Neural cell (in vitro differentiated cells): ENCODE data around the gene TDRKH. TPM values are rescaled to one million over a fixed set of nuclear protein-coding genes. Genes with fewer than 3 reads are reported as not detected.

ENCODE experiments used
- H2AFZ ChIP-seq: fragments of 200-600, 300-800 bp; sonication (generic), shearing (Covaris generic); 2 replicates; pipeline ENCODE4 v1.6.0; 2014; ENCODE audit warnings: low read depth, mild to moderate bottlenecking, antibody characterized with exemption, low read length, moderate library complexity
- H3F3A ChIP-seq: fragments of 200-600 bp; shearing (Covaris generic); 2 replicates; pipeline ENCODE4 v1.6.1; 2016; ENCODE audit warnings: mild to moderate bottlenecking, moderate library complexity, mixed read lengths, antibody characterized with exemption, low read length; ENCODE audit not compliant: insufficient read depth, poor library complexity, severe bottlenecking
- H3K27ac ChIP-seq: fragments of 200-600, 300-800 bp; sonication (generic), shearing (Covaris generic); 2 replicates; pipeline ENCODE4 v1.5.1; 2014; ENCODE audit warnings: mild to moderate bottlenecking, low read length, moderate library complexity
- H3K27me3 ChIP-seq: fragments of 300-800, 200-600 bp; sonication (generic), shearing (Covaris generic); 2 replicates; pipeline ENCODE4 v1.6.0; 2014; ENCODE audit warnings: mild to moderate bottlenecking, low read depth, low read length, moderate library complexity; ENCODE audit not compliant: insufficient read depth
- H3K36me3 ChIP-seq: fragments of 300-800, 200-600 bp; sonication (generic), shearing (Covaris generic); 2 replicates; pipeline ENCODE4 v1.5.1; 2014; ENCODE audit warnings: mild to moderate bottlenecking, antibody characterized with exemption, low read length, moderate library complexity; ENCODE audit not compliant: insufficient read depth
- H3K4me2 ChIP-seq: fragments of 300-800, 200-600 bp; sonication (generic), shearing (Covaris generic); 2 replicates; pipeline ENCODE4 v1.6.0; 2014; ENCODE audit warnings: mild to moderate bottlenecking, low read length
- H3K4me3 ChIP-seq: fragments of 300-800, 200-600 bp; sonication (generic), shearing (Covaris generic); 2 replicates; pipeline ENCODE4 v1.5.1; 2014; ENCODE audit warnings: mild to moderate bottlenecking, low read length, moderate library complexity
- H3K79me2 ChIP-seq: fragments of 200-600 bp; shearing (Covaris generic); replicated peaks from 2 replicates; pipeline ENCODE4 v1.6.0; 2014; ENCODE audit warnings: mild to moderate bottlenecking, low read length, moderate library complexity; ENCODE audit not compliant: insufficient read depth
- H3K9ac ChIP-seq: fragments of 300-800, 200-600 bp; sonication (generic), shearing (Covaris generic); 2 replicates; pipeline ENCODE4 v1.6.1; 2016; ENCODE audit warnings: mild to moderate bottlenecking, low read length, mixed read lengths
- H3K9me2 ChIP-seq: fragments of 200-600 bp; shearing (Covaris generic); 2 replicates; pipeline ENCODE4 v1.6.1; 2016; ENCODE audit warnings: mild to moderate bottlenecking, low read length, mixed read lengths; ENCODE audit not compliant: insufficient read depth
- H3K9me3 ChIP-seq: fragments of 200-600, 300-800 bp; sonication (generic), shearing (Covaris generic); 2 replicates; pipeline ENCODE4 v1.6.1; 2016; ENCODE audit warnings: mild to moderate bottlenecking, mixed run types, low read length, moderate library complexity, mixed read lengths
- H4K20me1 ChIP-seq: fragments of 200-600 bp; shearing (Covaris generic); 2 replicates; pipeline ENCODE4 v1.6.1; 2016; ENCODE audit warnings: mild to moderate bottlenecking, mixed run types; ENCODE audit not compliant: insufficient read depth
- CTCF ChIP-seq: fragments of 450-650 bp; IDR thresholded peaks from 2 replicates; pipeline ENCODE4 v1.5.1; 2014; ENCODE audit warnings: antibody characterized with exemption, mild to moderate bottlenecking, moderate library complexity; ENCODE audit not compliant: poor library complexity, severe bottlenecking
- EP300 ChIP-seq: fragments of 450-650 bp; conservative IDR thresholded peaks from 2 replicates; pipeline ENCODE4 v1.6.1; 2014; ENCODE audit warnings: antibody characterized with exemption, mild to moderate bottlenecking, moderate library complexity; ENCODE audit not compliant: poor library complexity, severe bottlenecking
- EZH2 ChIP-seq: fragments of 200-600, 300-800 bp; shearing (Covaris generic), sonication (generic); IDR thresholded peaks from 2 replicates; pipeline ENCODE4 v1.6.1; 2014; ENCODE audit warnings: antibody characterized with exemption, low read length, borderline replicate concordance, mild to moderate bottlenecking; ENCODE audit not compliant: insufficient read depth, poor library complexity, severe bottlenecking
- MXI1 ChIP-seq: fragments of 450-650 bp; conservative IDR thresholded peaks from 2 replicates; pipeline ENCODE4 v1.6.1; 2014; ENCODE audit warnings: antibody characterized with exemption, mild to moderate bottlenecking; ENCODE audit not compliant: poor library complexity, severe bottlenecking
- POLR2AphosphoS5 ChIP-seq: IDR thresholded peaks from 2 replicates; pipeline ENCODE4 v1.6.1; 2012
- RAD21 ChIP-seq: fragments of 450-650 bp; conservative IDR thresholded peaks from 2 replicates; pipeline ENCODE4 v1.6.1; 2014; ENCODE audit warnings: antibody characterized with exemption, mild to moderate bottlenecking, moderate library complexity
- REST ChIP-seq: IDR thresholded peaks from 2 replicates; pipeline ENCODE4 v1.6.1; 2012; ENCODE audit warnings: borderline replicate concordance
- SMC3 ChIP-seq: fragments of 450-650 bp; conservative IDR thresholded peaks from 2 replicates; pipeline ENCODE4 v1.6.1; 2014; ENCODE audit warnings: antibody characterized with exemption, mild to moderate bottlenecking, moderate library complexity; ENCODE audit not compliant: poor library complexity
- TAF1 ChIP-seq: IDR thresholded peaks from 2 replicates; pipeline ENCODE4 v1.6.1; 2012; ENCODE audit warnings: low read depth
- polyA plus RNA-seq: library from polyadenylated mRNA; depleted of rRNA; stranded (reverse); fragments of >200 nt; gene quantifications from 2 replicates; pipeline ENCODE4 v1.2.3, GENCODE V29; 2014

The TDRKH gene
- polyA plus RNA-seq, 1 donor from 2014 or later: 19.5 TPM

- no peak overlapping the region for H2AFZ ChIP-seq
- no peaks in the 10 kb centered on the region for H3K9me2 ChIP-seq
These were observed 23.1 kb upstream of the TDRKH start for GRCh38 chr1:151813271-151813977.

GRCh38 chr1:151811181-151811580, 20.9 kb upstream of the TDRKH start:
- H3K4me2 ChIP-seq: no peak overlapping the region
- no peaks in the 10 kb centered on the region for H3K9me2 ChIP-seq
- H2AFZ ChIP-seq: no peak overlapping the region
- no peak overlapping the region for H3K4me3 ChIP-seq
- H3K9ac ChIP-seq: no peak overlapping the region
- no peaks in the 10 kb centered on the region for H3K79me2 ChIP-seq
- no peaks in the 10 kb centered on the region for H3K9me3 ChIP-seq
- H3K36me3 ChIP-seq: no peaks in the 10 kb centered on the region
- no peaks in the 10 kb centered on the region for H3K27me3 ChIP-seq
- no peaks in the 10 kb centered on the region for H3F3A ChIP-seq
- H3K27ac ChIP-seq: no peak overlapping the region
- no peaks in the 10 kb centered on the region for H4K20me1 ChIP-seq
- TF ChIP-seq REST (no peak), EZH2 (no peak), CTCF (no peak), EP300 (no peak)

More at GRCh38 chr1:151813271-151813977, 23.1 kb upstream of the TDRKH start:
- Histone ChIP-seq H3K9me3 (no peaks in the 10 kb centered on the region), H4K20me1 (no peaks in the 10 kb centered on the region), H3K4me2 (no peak overlapping the region), H3K36me3 (no peaks in the 10 kb centered on the region), H3K79me2 (no peaks in the 10 kb centered on the region), H3K27me3 (no peaks in the 10 kb centered on the region), H3F3A (no peaks in the 10 kb centered on the region), H3K27ac (no peak overlapping the region), H3K4me3 (no peak overlapping the region), H3K9ac (no peak overlapping the region)
- TF ChIP-seq TAF1 (no peak), REST (no peak), MXI1 (no peak), CTCF (no peak), RAD21 (no peak), POLR2AphosphoS5 (no peak), EZH2 (no peak), SMC3 (no peak), EP300 (no peak)
